ENCODE results near the gene ZBTB21. TPM values are rescaled to one million over a fixed set of nuclear protein-coding genes. Genes with fewer than 3 reads are reported as not detected.
"Not testable (repeated sequence)": the region's sequence is repeated elsewhere in the genome, so short reads cannot be mapped to it uniquely, and the experiment has no call there.

Gene ZBTB21
- polyA plus RNA-seq, 1 donor: 4.7 TPM

GRCh38 chr21:41951876-41952567, 58.1 kb downstream of the ZBTB21 start:
- no peak for DNase-seq

GRCh38 chr21:41950941-41951351, 59.2 kb downstream of the ZBTB21 start:
- no peak for DNase-seq

- DNase-seq: not testable (repeated sequence)
Measured at GRCh38 chr21:41949631-41950030, 60.5 kb downstream of the ZBTB21 start.

- no peak for DNase-seq
Measured at GRCh38 chr21:41948901-41949300, 61.3 kb downstream of the ZBTB21 start.

- no peak for DNase-seq
Measured at GRCh38 chr21:41948078-41948895, 61.9 kb downstream of the ZBTB21 start.

GRCh38 chr21:41945982-41946381, 64.2 kb downstream of the ZBTB21 start:
- no peak for DNase-seq

- no peak for DNase-seq
Measured at GRCh38 chr21:41943851-41944250, 66.3 kb downstream of the ZBTB21 start.

- no peak for DNase-seq
Measured at GRCh38 chr21:41942457-41942856, 67.7 kb downstream of the ZBTB21 start.

GRCh38 chr21:41941941-41942340, 68.2 kb downstream of the ZBTB21 start:
- DNase-seq: no peak

- no peak for DNase-seq
Measured at GRCh38 chr21:41940431-41940830, 69.7 kb downstream of the ZBTB21 start.

GRCh38 chr21:41939391-41939790, 70.8 kb downstream of the ZBTB21 start:
- no peak for DNase-seq

Other genes with a start within 250 kb of the ZBTB21 start
- gene RIPK4, start 243.3 kb downstream of the ZBTB21 start, polyA plus RNA-seq (ENCODE audit: insufficient read length): 0.32 TPM
- 4.5 TPM for gene PRDM15, start 131.0 kb downstream of the ZBTB21 start, polyA plus RNA-seq (ENCODE audit: insufficient read length)
- 8.9 TPM for gene C2CD2, start 56.3 kb downstream of the ZBTB21 start, polyA plus RNA-seq (ENCODE audit: insufficient read length)
- not detected for gene UMODL1, start 61.0 kb upstream of the ZBTB21 start, polyA plus RNA-seq (ENCODE audit: insufficient read length)
- 9.8 TPM for gene ABCG1, start 208.8 kb upstream of the ZBTB21 start, polyA plus RNA-seq (ENCODE audit: insufficient read length)